Activated B cell treated with CpG ODN at 0.5 μM for 24 hours (primary cell): ENCODE data around the gene TSKU. TPM values are rescaled to one million over a fixed set of nuclear protein-coding genes. Genes with fewer than 3 reads are reported as not detected.

ENCODE experiments used
- ATAC-seq: fragments of 200-7000 bp; cut with Tn5 transposase; one replicate; pipeline ENCODE4 v1.10.0; 2021; ENCODE audit warnings: low read depth, mild to moderate bottlenecking, moderate library complexity
- CTCF ChIA-PET: fragments of 350-600 bp; sonication (Branson Sonifier 250); formaldehyde crosslinking; loops from one replicate; lab custom pipeline; 2021; ENCODE audit warnings: antibody characterized with exemption; lab: Charles Lee
- POLR2A ChIA-PET: fragments of 350-600 bp; sonication (Branson Sonifier 250); formaldehyde crosslinking; loops from one replicate; lab custom pipeline; 2021; ENCODE audit warnings: antibody characterized with exemption; lab: Charles Lee
- DNase-seq: peaks from one replicate; pipeline ENCODE4 v3.0.0; 2022
- H3K27ac Mint-ChIP-seq: one replicate; pipeline ENCODE4 v1.8.0; 2020; ENCODE audit warnings: mixed read lengths
- H3K27me3 Mint-ChIP-seq: one replicate; pipeline ENCODE4 v1.8.0; 2021; ENCODE audit warnings: mixed read lengths
- H3K36me3 Mint-ChIP-seq: one replicate; pipeline ENCODE4 v1.8.0; 2021; ENCODE audit warnings: low read depth, mixed read lengths
- H3K4me1 Mint-ChIP-seq: one replicate; pipeline ENCODE4 v1.8.0; 2021; ENCODE audit warnings: mixed read lengths
- H3K4me3 Mint-ChIP-seq: one replicate; pipeline ENCODE4 v1.8.0; 2020; ENCODE audit warnings: mild to moderate bottlenecking, mixed read lengths
- H3K9me3 Mint-ChIP-seq: one replicate; pipeline ENCODE4 v1.8.0; 2020; ENCODE audit warnings: mixed read lengths
- intact Hi-C: fragments of 100-400 bp; cut with micrococcal nuclease; formaldehyde crosslinking; loops from one replicate; pipeline ENCODE4 v1.15.1; 2024
- total RNA-seq: library from RNA; stranded (reverse); gene quantifications from 2 replicates; pipeline ENCODE4 v1.2.3, GENCODE V29; 2022
- TF ChIP-seq, protein P1 (sequence below): fragments of 200-600 bp; IDR thresholded peaks from one replicate; pipeline ENCODE4 v1.8.0; 2022; ENCODE audit warnings: antibody characterized with exemption, mild to moderate bottlenecking

TSKU gene
- total RNA-seq, 1 donor from 2014 or later, result not detected

- TF ChIP-seq, protein P1, sequence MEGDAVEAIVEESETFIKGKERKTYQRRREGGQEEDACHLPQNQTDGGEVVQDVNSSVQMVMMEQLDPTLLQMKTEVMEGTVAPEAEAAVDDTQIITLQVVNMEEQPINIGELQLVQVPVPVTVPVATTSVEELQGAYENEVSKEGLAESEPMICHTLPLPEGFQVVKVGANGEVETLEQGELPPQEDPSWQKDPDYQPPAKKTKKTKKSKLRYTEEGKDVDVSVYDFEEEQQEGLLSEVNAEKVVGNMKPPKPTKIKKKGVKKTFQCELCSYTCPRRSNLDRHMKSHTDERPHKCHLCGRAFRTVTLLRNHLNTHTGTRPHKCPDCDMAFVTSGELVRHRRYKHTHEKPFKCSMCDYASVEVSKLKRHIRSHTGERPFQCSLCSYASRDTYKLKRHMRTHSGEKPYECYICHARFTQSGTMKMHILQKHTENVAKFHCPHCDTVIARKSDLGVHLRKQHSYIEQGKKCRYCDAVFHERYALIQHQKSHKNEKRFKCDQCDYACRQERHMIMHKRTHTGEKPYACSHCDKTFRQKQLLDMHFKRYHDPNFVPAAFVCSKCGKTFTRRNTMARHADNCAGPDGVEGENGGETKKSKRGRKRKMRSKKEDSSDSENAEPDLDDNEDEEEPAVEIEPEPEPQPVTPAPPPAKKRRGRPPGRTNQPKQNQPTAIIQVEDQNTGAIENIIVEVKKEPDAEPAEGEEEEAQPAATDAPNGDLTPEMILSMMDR, result no peak
- H3K27ac Mint-ChIP-seq, result no peak overlapping the region
- no peak overlapping the region for H3K4me3 Mint-ChIP-seq
- no peak for DNase-seq
- H3K4me1 Mint-ChIP-seq, result peaks cover 5% of the 10 kb centered on the region
- H3K27me3 Mint-ChIP-seq, result peaks cover 61% of the 10 kb centered on the region
- ATAC-seq, result no peak
- peaks cover 13% of the 10 kb centered on the region for H3K9me3 Mint-ChIP-seq
- CTCF ChIA-PET, result no interaction called here
- POLR2A ChIA-PET, result no interaction called here
- intact Hi-C loops, result no loop called here
- H3K36me3 Mint-ChIP-seq, result peaks cover 1% of the 10 kb centered on the region
Measured at GRCh38 chr11:76781807-76782530, 1.2 kb upstream of the TSKU start.

DNA sequence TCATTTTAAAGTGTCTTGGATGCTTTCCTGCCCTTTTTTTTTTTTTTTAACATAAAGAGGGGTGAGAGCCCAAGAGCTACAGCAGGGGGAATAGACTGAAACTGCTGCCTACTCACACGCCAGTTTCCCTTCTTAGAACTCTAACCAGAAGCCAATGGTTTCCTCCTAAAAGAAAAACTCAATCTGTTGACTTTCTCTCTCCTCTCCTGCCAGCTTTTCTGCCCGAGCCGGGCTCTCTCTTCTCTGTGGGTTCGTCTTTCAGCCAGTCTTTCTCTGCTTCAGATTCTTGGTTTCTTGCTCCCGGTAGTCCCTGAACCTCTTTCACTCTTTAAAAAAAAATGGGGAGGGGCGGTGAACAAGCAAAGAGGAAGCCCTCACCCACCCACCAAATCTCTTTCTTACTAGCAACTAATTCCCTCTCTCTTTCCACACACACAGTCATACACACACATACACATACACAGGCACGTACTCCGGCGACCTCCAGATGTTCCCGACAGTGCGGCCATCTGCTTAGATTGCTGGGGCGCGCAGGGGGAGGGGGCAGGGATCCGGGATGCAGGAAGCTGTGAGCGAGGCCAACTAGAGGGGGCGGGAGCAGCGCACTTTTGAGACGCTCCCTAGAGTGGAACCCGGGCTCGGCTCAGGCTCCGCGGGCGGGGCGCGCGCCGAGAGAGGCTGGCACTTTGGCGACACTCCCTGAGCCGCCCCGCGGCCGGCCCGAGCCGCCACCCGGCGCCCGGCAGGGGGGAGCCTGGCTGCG is 444 bp upstream of the TSKU start:
- intact Hi-C loops, result no loop called here
- ChIA-PET CTCF (no interaction called here), POLR2A (no interaction called here)
- peaks cover 5% of the 10 kb centered on the region for H3K4me1 Mint-ChIP-seq
- peaks cover 66% of the 10 kb centered on the region for H3K27me3 Mint-ChIP-seq
- ATAC-seq (peak; percentile 34), DNase-seq (no peak)
- peak overlapping the region; percentile 71 for H3K4me3 Mint-ChIP-seq
- TF ChIP-seq, protein P1, result no peak
- no peaks in the 10 kb centered on the region for H3K36me3 Mint-ChIP-seq
- no peak overlapping the region for H3K27ac Mint-ChIP-seq
- peaks cover 6% of the 10 kb centered on the region for H3K9me3 Mint-ChIP-seq

- Mint-ChIP-seq H3K27me3 (peaks cover 53% of the 10 kb centered on the region), H3K36me3 (no peaks in the 10 kb centered on the region), H3K27ac (no peak overlapping the region), H3K9me3 (no peaks in the 10 kb centered on the region), H3K4me3 (no peak overlapping the region), H3K4me1 (peaks cover 5% of the 10 kb centered on the region)
- ChIA-PET POLR2A (no interaction called here), CTCF (no interaction called here)
- DNase-seq (no peak), ATAC-seq (no peak)
- intact Hi-C loops, result no loop called here
- TF ChIP-seq, protein P1, result no peak
Measured at GRCh38 chr11:76783896-76784813, 999 bp downstream of the TSKU start.

DNA sequence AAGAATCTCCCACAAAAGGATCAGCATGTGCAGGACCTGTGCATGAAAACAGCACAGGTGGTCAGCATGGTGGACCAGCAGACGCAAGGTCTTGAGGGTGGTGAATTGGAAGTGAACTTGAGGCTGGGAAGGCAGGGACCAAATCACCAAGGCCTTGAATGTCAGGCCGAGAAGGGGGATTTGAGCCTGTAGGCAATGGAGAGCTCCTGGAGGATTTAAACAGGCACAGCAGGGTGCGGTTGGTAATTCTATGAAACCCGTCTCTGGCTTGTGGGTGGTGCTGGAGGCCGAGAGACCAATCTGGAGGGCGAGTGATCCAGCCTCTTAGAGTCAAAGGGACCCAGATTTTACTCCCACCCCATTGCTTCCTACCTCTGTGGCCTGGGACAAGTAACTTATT is 2.4 kb downstream of the TSKU start:
- CTCF ChIA-PET, result no interaction called here
- Mint-ChIP-seq H3K9me3 (no peaks in the 10 kb centered on the region), H3K27ac (no peak overlapping the region), H3K4me3 (no peak overlapping the region), H3K36me3 (no peaks in the 10 kb centered on the region), H3K27me3 (peaks cover 43% of the 10 kb centered on the region), H3K4me1 (peaks cover 5% of the 10 kb centered on the region)
- ATAC-seq (no peak), DNase-seq (no peak)
- TF ChIP-seq, protein P1, result no peak
- POLR2A ChIA-PET, result no interaction called here
- intact Hi-C loops, result no loop called here
